DOHH2 (cell line): ENCODE data around the gene LRRC3C.
"Not testable (repeated sequence)": the region's sequence is repeated elsewhere in the genome, so short reads cannot be mapped to it uniquely, and the experiment has no call there.

Source experiments
- H3F3A ChIP-seq: fragments of 200-600 bp; sonication (generic), shearing (Covaris generic); 2 replicates; pipeline ENCODE4 v1.6.0; 2016; ENCODE audit warnings: antibody characterized with exemption, mild to moderate bottlenecking; ENCODE audit not compliant: control insufficient read depth, insufficient read depth
- H3K27ac ChIP-seq: fragments of 200-600 bp; sonication (generic); 2 replicates; pipeline ENCODE4 v1.5.1; 2014; ENCODE audit warnings: low read depth, mild to moderate bottlenecking, low read length, moderate library complexity
- H3K27me3 ChIP-seq: fragments of 200-600 bp; sonication (generic); 2 replicates; pipeline ENCODE4 v1.6.1; 2014; ENCODE audit warnings: mild to moderate bottlenecking, low read length, mixed read lengths; ENCODE audit not compliant: control insufficient read depth
- H3K36me3 ChIP-seq: fragments of 200-600 bp; sonication (generic); 2 replicates; pipeline ENCODE4 v1.6.1; 2014; ENCODE audit warnings: mild to moderate bottlenecking, low read length, moderate library complexity, mixed read lengths; ENCODE audit not compliant: control insufficient read depth
- H3K4me1 ChIP-seq: fragments of 200-600 bp; sonication (generic); 2 replicates; pipeline ENCODE4 v1.6.1; 2014; ENCODE audit warnings: mild to moderate bottlenecking, low read length, mixed read lengths; ENCODE audit not compliant: control insufficient read depth
- H3K4me2 ChIP-seq: fragments of 200-600 bp; sonication (generic); 2 replicates; pipeline ENCODE4 v1.6.0; 2014; ENCODE audit warnings: mild to moderate bottlenecking, low read length, moderate library complexity
- H3K4me3 ChIP-seq: fragments of 200-600 bp; sonication (generic); 2 replicates; pipeline ENCODE4 v1.5.1; 2014; ENCODE audit warnings: mild to moderate bottlenecking, low read length, mixed read lengths
- H3K79me2 ChIP-seq: fragments of 200-600 bp; sonication (generic); 2 replicates; pipeline ENCODE4 v1.6.1; 2014; ENCODE audit warnings: mild to moderate bottlenecking, low read length, mixed read lengths; ENCODE audit not compliant: control insufficient read depth
- H3K9me2 ChIP-seq: fragments of 200-600 bp; sonication (generic); replicated peaks from 2 replicates; pipeline ENCODE4 v1.6.1; 2014; ENCODE audit warnings: mild to moderate bottlenecking, low read length, mixed read lengths; ENCODE audit not compliant: control insufficient read depth
- H3K9me3 ChIP-seq: fragments of 200-600 bp; sonication (generic); 2 replicates; pipeline ENCODE4 v1.6.1; 2014; ENCODE audit warnings: antibody characterized with exemption, low read length, mixed read lengths; ENCODE audit not compliant: control insufficient read depth, insufficient read depth
- H4K20me1 ChIP-seq: fragments of 200-600 bp; sonication (generic); 2 replicates; pipeline ENCODE4 v1.6.0; 2014; ENCODE audit warnings: low read depth, mild to moderate bottlenecking, antibody characterized with exemption, low read length, moderate library complexity; ENCODE audit not compliant: control insufficient read depth, insufficient read depth
- CTCF ChIP-seq: fragments of 200-600 bp; sonication (generic); IDR thresholded peaks from one replicate; pipeline ENCODE4 v1.5.1; 2014; ENCODE audit warnings: antibody characterized with exemption, mild to moderate bottlenecking, low read depth, low read length; ENCODE audit not compliant: poor library complexity, severe bottlenecking
- EZH2phosphoT487 ChIP-seq: fragments of 200-600 bp; sonication (generic); IDR thresholded peaks from 2 replicates; pipeline ENCODE4 v1.6.1; 2017; ENCODE audit warnings: borderline replicate concordance, mild to moderate bottlenecking, antibody characterized with exemption, low read length, moderate library complexity, mixed read lengths

Gene LRRC3C

GRCh38 chr17:39894681-39895376 is 32.7 kb upstream of the LRRC3C start:
- H3K79me2 ChIP-seq = no peaks in the 10 kb centered on the region
- H3K27ac ChIP-seq = no peak overlapping the region

DNA sequence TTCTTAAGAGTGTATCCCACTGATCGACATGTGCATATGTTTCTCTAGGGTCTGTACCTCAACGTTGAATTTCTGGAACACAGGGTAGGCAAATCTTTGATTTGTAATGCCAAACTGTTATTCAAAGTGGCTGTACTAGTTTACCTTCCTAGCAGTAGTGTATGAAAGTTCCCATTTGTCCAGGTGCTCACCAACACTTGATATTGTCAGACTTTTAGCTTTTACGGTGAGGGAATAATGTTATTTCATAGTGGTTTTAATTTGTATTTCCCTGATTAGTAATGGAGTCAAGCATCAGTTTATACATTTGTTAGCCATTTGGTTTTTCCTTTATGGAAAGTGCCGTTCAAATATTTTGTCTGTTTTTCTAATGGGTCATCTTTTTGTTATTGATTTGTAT is 29.4 kb upstream of the LRRC3C start:
- H3F3A ChIP-seq = peaks cover 4% of the 10 kb centered on the region; the same call in 1 of the 2 replicates
- TF ChIP-seq EZH2phosphoT487 = no peak
- no peak for TF ChIP-seq CTCF

More at GRCh38 chr17:39894681-39895376, 32.7 kb upstream of the LRRC3C start:
- Histone ChIP-seq H3K4me2 (peak overlapping the region; percentile 30), H3K36me3 (no peaks in the 10 kb centered on the region), H3K9me2 (no peaks in the 10 kb centered on the region), H3K9me3 (no peaks in the 10 kb centered on the region), H3F3A (peaks cover 4% of the 10 kb centered on the region; the same call in 1 of the 2 replicates), H3K4me3 (no peak overlapping the region), H3K4me1 (peaks cover 15% of the 10 kb centered on the region), H3K27me3 (no peaks in the 10 kb centered on the region), H4K20me1 (no peaks in the 10 kb centered on the region)
- TF ChIP-seq CTCF (no peak), EZH2phosphoT487 (no peak)

GRCh38 chr17:39899215-39899614 is 28.3 kb upstream of the LRRC3C start:
- Histone ChIP-seq H3K4me3 (no peak overlapping the region), H3K4me2 (no peak overlapping the region), H4K20me1 (no peaks in the 10 kb centered on the region), H3F3A (peaks cover 4% of the 10 kb centered on the region; the same call in 1 of the 2 replicates), H3K27me3 (no peaks in the 10 kb centered on the region), H3K27ac (no peak overlapping the region), H3K4me1 (peaks cover 10% of the 10 kb centered on the region), H3K9me2 (no peaks in the 10 kb centered on the region), H3K79me2 (no peaks in the 10 kb centered on the region), H3K36me3 (no peaks in the 10 kb centered on the region), H3K9me3 (no peaks in the 10 kb centered on the region)
- TF ChIP-seq EZH2phosphoT487 (no peak), CTCF (no peak)

More for the DNA sequence above, 29.4 kb upstream of the LRRC3C start:
- H3K79me2 ChIP-seq = no peaks in the 10 kb centered on the region
- no peaks in the 10 kb centered on the region for H3K27me3 ChIP-seq
- H3K9me2 ChIP-seq = no peaks in the 10 kb centered on the region
- no peak overlapping the region for H3K27ac ChIP-seq
- H3K4me1 ChIP-seq = peaks cover 15% of the 10 kb centered on the region
- no peaks in the 10 kb centered on the region for H3K36me3 ChIP-seq
- no peaks in the 10 kb centered on the region for H4K20me1 ChIP-seq
- no peak overlapping the region for H3K4me3 ChIP-seq
- no peaks in the 10 kb centered on the region for H3K9me3 ChIP-seq
- no peak overlapping the region for H3K4me2 ChIP-seq

- not testable (repeated sequence) for H3K9me2 ChIP-seq, H3K4me2 ChIP-seq, H3F3A ChIP-seq, H3K4me1 ChIP-seq, H3K79me2 ChIP-seq, H3K27me3 ChIP-seq, H3K9me3 ChIP-seq, H4K20me1 ChIP-seq, H3K36me3 ChIP-seq, H3K4me3 ChIP-seq, H3K27ac ChIP-seq
Measured at GRCh38 chr17:39902027-39902426, 25.5 kb upstream of the LRRC3C start.
